ENCODE measurements around the gene NSG2.

DNA sequence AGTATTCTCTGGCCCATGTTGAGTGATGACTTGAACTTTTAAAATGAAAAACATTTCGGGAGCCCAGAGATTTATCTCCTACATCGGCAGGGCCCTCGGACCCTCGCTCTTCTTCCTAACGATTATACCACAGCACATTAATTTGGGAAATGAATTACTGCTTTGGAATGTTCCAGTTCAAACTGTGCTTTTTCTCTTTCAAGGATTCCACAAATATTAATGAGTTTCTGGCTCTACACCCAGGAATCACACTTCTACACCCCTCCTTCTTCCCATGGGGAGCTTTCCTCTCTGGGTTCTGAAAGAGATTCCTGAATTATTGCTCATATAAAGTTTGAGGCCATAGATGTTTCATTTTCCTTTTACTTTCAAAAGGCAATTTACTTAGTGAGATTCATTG is 41.2 kb downstream of the NSG2 start:
- TF ChIP-seq, protein P1, sequence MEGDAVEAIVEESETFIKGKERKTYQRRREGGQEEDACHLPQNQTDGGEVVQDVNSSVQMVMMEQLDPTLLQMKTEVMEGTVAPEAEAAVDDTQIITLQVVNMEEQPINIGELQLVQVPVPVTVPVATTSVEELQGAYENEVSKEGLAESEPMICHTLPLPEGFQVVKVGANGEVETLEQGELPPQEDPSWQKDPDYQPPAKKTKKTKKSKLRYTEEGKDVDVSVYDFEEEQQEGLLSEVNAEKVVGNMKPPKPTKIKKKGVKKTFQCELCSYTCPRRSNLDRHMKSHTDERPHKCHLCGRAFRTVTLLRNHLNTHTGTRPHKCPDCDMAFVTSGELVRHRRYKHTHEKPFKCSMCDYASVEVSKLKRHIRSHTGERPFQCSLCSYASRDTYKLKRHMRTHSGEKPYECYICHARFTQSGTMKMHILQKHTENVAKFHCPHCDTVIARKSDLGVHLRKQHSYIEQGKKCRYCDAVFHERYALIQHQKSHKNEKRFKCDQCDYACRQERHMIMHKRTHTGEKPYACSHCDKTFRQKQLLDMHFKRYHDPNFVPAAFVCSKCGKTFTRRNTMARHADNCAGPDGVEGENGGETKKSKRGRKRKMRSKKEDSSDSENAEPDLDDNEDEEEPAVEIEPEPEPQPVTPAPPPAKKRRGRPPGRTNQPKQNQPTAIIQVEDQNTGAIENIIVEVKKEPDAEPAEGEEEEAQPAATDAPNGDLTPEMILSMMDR (conservative IDR thresholded peaks at IDR 0.05; ENCODE audit: low read length), result no peak
- no peak for TF ChIP-seq EZH2phosphoT487 (IDR thresholded peaks at IDR 0.05; ENCODE audit: borderline replicate concordance)
